GM21529 (cell line): ENCODE results near the gene INPP5J.
"Not testable (repeated sequence)": the region's sequence is repeated elsewhere in the genome, so short reads cannot be mapped to it uniquely, and the experiment has no call there.

ENCODE experiments used
- ATAC-seq: cut with Tn5 transposase; IDR thresholded peaks from one replicate; pipeline ENCODE4 v1.9.1; 2021; ENCODE audit not compliant: unreplicated experiment

INPP5J gene

DNA sequence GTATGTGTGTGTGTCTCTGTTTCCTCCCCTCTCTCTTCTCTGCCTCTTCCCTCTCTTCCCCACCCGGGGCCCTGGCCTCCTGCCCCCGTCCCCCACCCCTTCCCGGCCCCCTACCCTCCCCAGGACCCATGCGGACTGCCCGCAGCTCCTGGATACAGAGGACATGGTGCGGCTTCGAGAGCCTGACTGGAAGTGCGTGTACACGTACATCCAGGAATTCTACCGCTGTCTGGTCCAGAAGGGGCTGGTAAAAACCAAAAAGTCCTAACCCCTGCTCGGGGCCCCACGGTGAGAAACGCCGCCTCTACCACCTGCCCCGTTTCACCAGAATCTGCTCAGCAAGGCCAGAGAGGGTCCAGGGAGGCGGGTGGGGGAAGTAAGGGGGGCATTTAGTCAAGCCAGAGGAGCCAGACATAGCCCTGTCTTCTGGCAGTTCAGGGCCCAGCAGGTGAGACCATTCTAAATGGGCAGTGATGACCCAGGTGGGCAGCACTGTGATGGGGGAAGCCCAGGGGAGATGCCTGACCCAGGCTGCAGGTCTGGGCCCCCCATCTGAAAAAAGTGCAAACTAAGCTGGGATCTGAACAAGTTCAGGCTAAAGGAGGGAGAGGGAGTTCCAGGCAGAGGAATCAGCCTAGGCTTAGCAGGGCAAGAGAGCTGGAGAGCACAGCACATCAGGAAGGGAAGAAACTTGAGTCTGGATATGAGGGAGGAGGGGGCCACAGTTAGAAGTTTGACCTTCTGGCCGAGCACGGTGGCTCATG, 21.8 kb upstream of the INPP5J start:
- ATAC-seq, result no peak

GRCh38 chr22:31102441-31103081, 20.2 kb upstream of the INPP5J start:
- no peak for ATAC-seq

- no peak for ATAC-seq
Measured at GRCh38 chr22:31103111-31103510, 19.7 kb upstream of the INPP5J start.

- no peak for ATAC-seq
Measured at GRCh38 chr22:31103899-31104694, 18.7 kb upstream of the INPP5J start.

DNA sequence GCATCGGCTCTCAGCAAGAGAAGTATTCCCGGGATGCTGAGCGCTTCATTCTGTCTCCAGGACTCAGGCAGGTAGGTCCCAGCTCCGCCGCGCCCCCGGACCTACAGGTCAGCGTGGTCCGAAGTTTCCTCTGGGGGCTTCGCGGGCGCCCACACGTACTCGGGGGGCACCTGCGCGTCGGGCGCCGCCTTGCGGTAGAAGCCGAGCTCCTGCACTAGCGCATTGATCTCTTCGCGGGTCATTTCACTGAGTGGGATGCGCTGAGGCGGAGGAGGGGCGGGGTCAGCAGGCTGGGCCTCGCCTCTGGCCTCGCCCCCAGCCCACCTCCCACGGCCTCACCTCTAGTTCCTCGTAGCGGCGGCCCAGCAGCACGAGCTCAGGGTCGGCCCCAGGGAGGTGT, 17.9 kb upstream of the INPP5J start:
- no peak for ATAC-seq

GRCh38 chr22:31105282-31105929, 17.4 kb upstream of the INPP5J start:
- no peak for ATAC-seq

DNA sequence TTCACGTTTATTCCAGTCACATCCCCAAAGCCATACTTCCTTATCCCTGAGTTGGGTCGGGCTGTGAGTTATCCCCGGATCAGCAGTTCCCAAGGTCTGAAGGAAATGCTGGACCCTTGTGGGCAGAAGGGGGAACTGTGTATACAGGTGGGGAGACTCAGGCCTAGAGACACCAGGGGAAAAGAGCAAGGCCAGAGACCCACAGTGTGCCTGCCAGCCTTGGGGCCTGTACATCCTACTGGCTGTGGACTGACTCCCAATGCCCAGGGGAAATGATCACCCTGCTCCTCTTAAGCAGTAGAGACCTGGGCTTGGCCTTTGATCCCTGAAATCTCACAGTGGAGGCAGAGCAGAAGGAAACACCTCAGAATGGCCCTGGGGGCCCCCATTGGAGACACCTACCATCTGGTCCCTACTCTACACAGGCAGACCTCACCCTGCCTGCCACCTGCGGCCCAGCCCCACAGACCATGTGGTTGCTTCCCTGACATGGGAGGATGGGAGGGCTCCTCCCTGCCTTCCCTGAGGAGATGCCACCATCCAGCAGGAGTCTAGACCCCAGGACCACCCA, 16.7 kb upstream of the INPP5J start:
- no peak for ATAC-seq

DNA sequence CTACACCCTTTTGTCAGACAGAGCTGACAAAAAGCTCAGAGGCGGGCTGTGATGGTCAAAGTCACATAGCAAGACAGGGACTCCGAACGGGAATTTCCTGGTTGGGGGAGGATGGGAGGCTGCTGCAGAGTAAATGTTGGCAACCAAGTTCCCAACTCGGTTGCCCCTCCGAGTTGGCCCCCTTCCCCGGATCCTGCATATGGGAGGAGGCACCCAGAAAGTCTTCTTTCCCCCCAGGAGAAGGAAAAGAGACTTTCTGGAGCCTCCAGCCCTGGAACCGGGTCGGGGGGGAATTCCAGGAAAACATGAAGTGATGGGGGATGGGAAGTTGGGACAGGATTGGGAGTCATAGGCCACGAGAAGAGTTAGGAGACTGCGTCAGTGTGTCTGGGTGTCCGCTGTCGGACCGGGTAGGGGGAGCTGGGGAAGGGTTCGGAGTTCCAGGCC, 16.0 kb upstream of the INPP5J start:
- ATAC-seq, result no peak

GRCh38 chr22:31107178-31107893, 15.4 kb upstream of the INPP5J start, which contains the start of gene SELENOM:
TSS of gene SELENOM (minus strand) at chr22:31107568. CDS start at chr22:31107505, 63 bp downstream.
- ATAC-seq, result peak; percentile 92

GRCh38 chr22:31107894-31108218, 14.9 kb upstream of the INPP5J start:
- peak; percentile 32 for ATAC-seq

GRCh38 chr22:31112547-31113091, 10.1 kb upstream of the INPP5J start:
- not testable (repeated sequence) for ATAC-seq

- ATAC-seq, result no peak
Measured at GRCh38 chr22:31118046-31118820, 4.5 kb upstream of the INPP5J start.

- ATAC-seq, result no peak
Measured at GRCh38 chr22:31119026-31119717, 3.6 kb upstream of the INPP5J start.

GRCh38 chr22:31120230-31120629, 2.5 kb upstream of the INPP5J start:
- ATAC-seq, result no peak

- no peak for ATAC-seq
Measured at GRCh38 chr22:31120642-31121041, 2.1 kb upstream of the INPP5J start.

GRCh38 chr22:31121403-31121802, 1.4 kb upstream of the INPP5J start:
- no peak for ATAC-seq

DNA sequence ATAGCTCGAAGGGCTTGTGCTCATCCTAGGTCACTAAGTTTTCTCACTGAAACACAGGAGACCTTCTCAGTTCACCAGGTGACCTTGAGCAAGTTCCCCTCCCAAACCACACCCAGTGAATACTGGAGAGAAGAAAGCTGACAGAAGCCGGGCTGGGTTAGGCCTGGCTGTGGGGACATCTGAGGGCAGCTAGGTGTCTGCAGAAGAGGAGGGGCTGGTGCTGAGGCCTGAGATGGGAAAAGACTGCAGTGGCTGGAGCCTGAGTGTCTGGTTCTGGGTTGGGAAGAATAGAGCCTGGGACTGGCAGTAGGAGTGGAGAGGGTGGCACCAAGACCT, 602 bp upstream of the INPP5J start:
- no peak for ATAC-seq

- no peak for ATAC-seq
Measured at GRCh38 chr22:31123292-31123602, 481 bp downstream of the INPP5J start.

GRCh38 chr22:31124290-31124689, 1.5 kb downstream of the INPP5J start:
- no peak for ATAC-seq
